CD14-positive monocyte (primary cell): ENCODE data around the gene CSNK1G1. TPM values are rescaled to one million over a fixed set of nuclear protein-coding genes. Genes with fewer than 3 reads are reported as not detected.
A peak's percentile ranks its signal among the peaks of the same experiment; 100 is the strongest.

Experiments used
- DNase-seq, 3 donors: peaks; one replicate each; pipeline ENCODE4 v3.0.0-alpha.2; 2011 to 2022
- H2AFZ ChIP-seq: 2 replicates; pipeline ENCODE4 v1.6.0; 2012; ENCODE audit warnings: mild to moderate bottlenecking, low read depth, low read length, inconsistent platforms; ENCODE audit not compliant: insufficient read depth, poor library complexity, severe bottlenecking
- H3K27ac ChIP-seq, 2 donors: 1 replicate in 1 of 2; 2 replicates in 1 of 2; pipeline ENCODE4 v1.5.1; 2012 to 2013; ENCODE audit warnings: low read length in 2 of 2, control low read depth in 1 of 2, inconsistent platforms in 1 of 2, low read depth in 1 of 2, mild to moderate bottlenecking in 1 of 2
- H3K27me3 ChIP-seq, 2 donors: one replicate each; pipeline versions ENCODE4 v1.6.0 to v1.6.1; 2011 to 2013; ENCODE audit warnings: low read length in 2 of 2; ENCODE audit not compliant: control insufficient read depth in 2 of 2, insufficient read depth in 2 of 2
- H3K36me3 ChIP-seq, 2 donors: replicated peaks in 1 of 2; 1 replicate in 1 of 2; 2 replicates in 1 of 2; pipeline versions ENCODE4 v1.5.1 to v1.6.1; 2012 to 2013; ENCODE audit warnings: low read length in 2 of 2, control low read depth in 1 of 2, inconsistent platforms in 1 of 2, mild to moderate bottlenecking in 1 of 2; ENCODE audit not compliant: insufficient read depth in 2 of 2, control insufficient read depth in 1 of 2
- H3K4me1 ChIP-seq, 2 donors: 1 replicate in 1 of 2; 2 replicates in 1 of 2; pipeline versions ENCODE4 v1.5.1 to v1.6.1; 2012 to 2013; ENCODE audit warnings: low read length in 2 of 2, control low read depth in 1 of 2, inconsistent platforms in 1 of 2, mild to moderate bottlenecking in 1 of 2, moderate library complexity in 1 of 2; ENCODE audit not compliant: insufficient read depth in 2 of 2, control insufficient read depth in 1 of 2
- H3K4me2 ChIP-seq: replicated peaks from 2 replicates; pipeline ENCODE3; 2012; ENCODE audit warnings: low read length, moderate library complexity, mild to moderate bottlenecking; ENCODE audit not compliant: poor library complexity, severe bottlenecking; ENCODE audit errors: extremely low read depth
- H3K4me3 ChIP-seq, 3 experiments: fragments of 200-600 bp in 1 of 3; sonication (generic) in 1 of 3; replicated peaks in 1 of 3; 1 replicate in 2 of 3; 2 replicates in 1 of 3; pipeline ENCODE4 v1.5.1; 2011 to 2013; ENCODE audit warnings: low read length in 3 of 3, mild to moderate bottlenecking in 3 of 3, control low read depth in 2 of 3, low read depth in 2 of 3, inconsistent platforms in 1 of 3, moderate library complexity in 1 of 3
- H3K79me2 ChIP-seq: 2 replicates; pipeline ENCODE4 v1.6.0; 2012; ENCODE audit warnings: mild to moderate bottlenecking, control low read depth, inconsistent platforms, low read length, moderate library complexity; ENCODE audit not compliant: insufficient read depth
- H3K9ac ChIP-seq: 2 replicates; pipeline ENCODE4 v1.6.0; 2017; ENCODE audit warnings: low read length, mild to moderate bottlenecking; ENCODE audit not compliant: insufficient read depth, poor library complexity, severe bottlenecking
- H3K9me3 ChIP-seq, 2 donors: replicated peaks in 1 of 2; 1 replicate in 1 of 2; 2 replicates in 1 of 2; pipeline versions ENCODE4 v1.5.1 to v1.6.1; 2012 to 2013; ENCODE audit warnings: low read length in 2 of 2, control low read depth in 1 of 2; ENCODE audit not compliant: control insufficient read depth in 1 of 2, insufficient read depth in 1 of 2
- H4K20me1 ChIP-seq: 2 replicates; pipeline ENCODE4 v1.6.0; 2012; ENCODE audit warnings: mild to moderate bottlenecking, low read length, control low read depth, moderate library complexity; ENCODE audit not compliant: insufficient read depth
- H3K27ac Mint-ChIP-seq, 7 donors: one replicate each; pipeline ENCODE4 v1.8.0; 2020; ENCODE audit warnings: mild to moderate bottlenecking in 7 of 7, mixed read lengths in 7 of 7, moderate library complexity in 6 of 7, inconsistent platforms in 2 of 7
- H3K27me3 Mint-ChIP-seq, 3 donors: one replicate each; pipeline ENCODE4 v1.8.0; 2021 to 2022; ENCODE audit warnings: low read depth in 3 of 3, mild to moderate bottlenecking in 3 of 3, mixed read lengths in 3 of 3, moderate library complexity in 3 of 3, inconsistent platforms in 1 of 3
- H3K36me3 Mint-ChIP-seq, 2 donors: one replicate each; pipeline ENCODE4 v1.8.0; 2020; ENCODE audit warnings: mixed read lengths in 2 of 2, inconsistent platforms in 1 of 2, mild to moderate bottlenecking in 1 of 2
- H3K4me1 Mint-ChIP-seq: one replicate; pipeline ENCODE4 v1.8.0; 2020; ENCODE audit warnings: mild to moderate bottlenecking, mixed read lengths
- H3K4me3 Mint-ChIP-seq, 2 donors: one replicate each; pipeline ENCODE4 v1.8.0; 2020; ENCODE audit warnings: mild to moderate bottlenecking in 2 of 2, mixed read lengths in 2 of 2, moderate library complexity in 1 of 2
- H3K9me3 Mint-ChIP-seq, 7 donors: one replicate each; pipeline ENCODE4 v1.8.0; 2020 to 2022; ENCODE audit warnings: mixed read lengths in 7 of 7, mild to moderate bottlenecking in 6 of 7, moderate library complexity in 6 of 7, inconsistent platforms in 2 of 7
- WGBS: methylation state at CpG from one replicate; pipeline ENCODE4 v1.1.5; 2013; ENCODE audit warnings: missing lambda C conversion rate; ENCODE audit not compliant: insufficient coverage; 5-methylcytosine and 5-hydroxymethylcytosine counted together
- intact Hi-C, 2 donors: fragments of 100-400 bp; cut with micrococcal nuclease; formaldehyde crosslinking; loops; one replicate each; pipeline versions ENCODE4 v1.15.0 to v1.15.1; 2023
- polyA plus RNA-seq, 3 donors: library from polyadenylated mRNA; depleted of rRNA in 1 of 3; unstranded in 2 of 3; stranded (reverse) in 1 of 3; fragments of 300-500 nt in 2 of 3; fragments of >200 nt in 1 of 3; fragmentation: Illumina TruSeq in 2 of 3; gene quantifications; 1 replicate in 2 of 3; 2 replicates in 1 of 3; pipeline ENCODE4 v1.2.3, GENCODE V29; 2012 to 2021
- TF ChIP-seq, protein P1 (sequence below): fragments of 200-600 bp; IDR thresholded peaks from one replicate; pipeline ENCODE4 v1.8.0; 2022; ENCODE audit warnings: antibody characterized with exemption, mild to moderate bottlenecking

The CSNK1G1 gene
- polyA plus RNA-seq, 3 donors: 4.3 to 8.6 (median 7.7) TPM

DNA sequence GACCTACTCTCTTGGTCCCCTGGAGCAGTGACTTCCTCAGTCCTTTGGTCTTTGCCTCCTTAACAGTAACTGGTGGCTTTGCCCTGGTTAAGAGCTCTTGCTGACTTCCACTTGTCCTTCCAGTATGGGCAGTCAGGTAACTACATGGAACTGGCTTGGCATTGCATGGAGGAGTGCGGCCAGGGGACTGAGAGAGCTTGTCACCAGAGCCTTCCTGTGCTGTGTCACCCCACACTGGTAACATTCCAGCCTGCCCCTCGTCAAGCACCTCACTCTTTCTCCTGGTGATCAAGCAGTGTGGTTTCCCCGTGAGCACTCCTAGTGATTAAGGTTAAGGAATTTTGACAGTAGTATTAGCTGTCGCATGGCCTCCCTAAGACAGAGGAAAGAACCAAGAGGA is 223.8 kb downstream of the CSNK1G1 start:
- H3K9me3 Mint-ChIP-seq: peaks cover 0 to 2% (median 0%) of the 10 kb centered on the region in 7 donors
- Histone ChIP-seq H3K4me2 (no peak overlapping the region), H3K36me3 (peaks cover 91 to 100% of the 10 kb centered on the region in 2 donors), H3K79me2 (no peaks in the 10 kb centered on the region), H3K9me3 (no peaks in the 10 kb centered on the region), H3K27ac (no peak overlapping the region), H3K27me3 (no peaks in the 10 kb centered on the region), H3K4me3 (no peak overlapping the region), H3K4me1 (no peaks in the 10 kb centered on the region), H3K9ac (no peak overlapping the region), H4K20me1 (peaks cover 66% of the 10 kb centered on the region), H2AFZ (no peak overlapping the region)
- H3K4me1 Mint-ChIP-seq: no peaks in the 10 kb centered on the region
- no peak for DNase-seq
- H3K27me3 Mint-ChIP-seq: peaks cover 0 to 2% (median 0%) of the 10 kb centered on the region in 3 donors
- intact Hi-C loops: no loop called here
- WGBS: 100% methylated on average over 2 of the region's 4 CpGs
- H3K36me3 Mint-ChIP-seq: peaks cover 94 to 100% of the 10 kb centered on the region in 2 donors
- TF ChIP-seq, protein P1, sequence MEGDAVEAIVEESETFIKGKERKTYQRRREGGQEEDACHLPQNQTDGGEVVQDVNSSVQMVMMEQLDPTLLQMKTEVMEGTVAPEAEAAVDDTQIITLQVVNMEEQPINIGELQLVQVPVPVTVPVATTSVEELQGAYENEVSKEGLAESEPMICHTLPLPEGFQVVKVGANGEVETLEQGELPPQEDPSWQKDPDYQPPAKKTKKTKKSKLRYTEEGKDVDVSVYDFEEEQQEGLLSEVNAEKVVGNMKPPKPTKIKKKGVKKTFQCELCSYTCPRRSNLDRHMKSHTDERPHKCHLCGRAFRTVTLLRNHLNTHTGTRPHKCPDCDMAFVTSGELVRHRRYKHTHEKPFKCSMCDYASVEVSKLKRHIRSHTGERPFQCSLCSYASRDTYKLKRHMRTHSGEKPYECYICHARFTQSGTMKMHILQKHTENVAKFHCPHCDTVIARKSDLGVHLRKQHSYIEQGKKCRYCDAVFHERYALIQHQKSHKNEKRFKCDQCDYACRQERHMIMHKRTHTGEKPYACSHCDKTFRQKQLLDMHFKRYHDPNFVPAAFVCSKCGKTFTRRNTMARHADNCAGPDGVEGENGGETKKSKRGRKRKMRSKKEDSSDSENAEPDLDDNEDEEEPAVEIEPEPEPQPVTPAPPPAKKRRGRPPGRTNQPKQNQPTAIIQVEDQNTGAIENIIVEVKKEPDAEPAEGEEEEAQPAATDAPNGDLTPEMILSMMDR: no peak
- no peak overlapping the region for H3K4me3 Mint-ChIP-seq
- H3K27ac Mint-ChIP-seq: peak overlapping the region in 3 of 7 donors; percentile 28 to 54 (median 31)

DNA sequence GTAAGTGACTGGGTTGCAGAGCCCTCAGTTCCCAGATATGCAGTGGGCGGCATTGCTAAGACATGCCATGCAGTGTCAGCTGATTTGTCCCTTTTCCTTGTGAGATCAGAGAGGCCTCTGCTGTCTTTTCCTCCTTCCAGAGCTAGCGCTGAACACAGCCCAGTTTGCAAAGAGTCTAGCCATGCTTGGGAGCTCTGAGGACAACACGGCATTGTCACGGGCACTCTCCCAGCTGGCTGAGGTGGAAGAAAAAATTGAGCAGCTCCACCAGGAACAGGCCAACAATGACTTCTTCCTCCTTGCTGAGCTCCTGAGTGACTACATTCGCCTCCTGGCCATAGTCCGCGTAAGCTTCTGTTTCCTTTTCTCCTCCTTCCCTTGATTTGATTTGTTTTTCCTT is 224.4 kb downstream of the CSNK1G1 start:
- TF ChIP-seq, protein P1: no peak
- Histone ChIP-seq H2AFZ (no peak overlapping the region), H3K4me1 (no peaks in the 10 kb centered on the region), H3K79me2 (no peaks in the 10 kb centered on the region), H3K9me3 (no peaks in the 10 kb centered on the region), H4K20me1 (peaks cover 59% of the 10 kb centered on the region), H3K9ac (no peak overlapping the region), H3K4me3 (no peak overlapping the region), H3K36me3 (peaks cover 91 to 100% of the 10 kb centered on the region in 2 donors), H3K27me3 (no peaks in the 10 kb centered on the region), H3K4me2 (no peak overlapping the region), H3K27ac (no peak overlapping the region)
- Mint-ChIP-seq H3K9me3 (peaks cover 0 to 2% (median 0%) of the 10 kb centered on the region in 7 donors), H3K36me3 (peaks cover 94 to 100% of the 10 kb centered on the region in 2 donors), H3K4me3 (no peak overlapping the region), H3K27ac (peak overlapping the region in 2 of 7 donors; percentile 2 to 33), H3K4me1 (no peaks in the 10 kb centered on the region), H3K27me3 (peaks cover 0 to 2% (median 0%) of the 10 kb centered on the region in 3 donors)
- 93% methylated on average over 3 of the region's 7 CpGs for WGBS
- DNase-seq: no peak
- intact Hi-C loops: no loop called here
